ENCODE data around the gene ATP9B.

- TF ChIP-seq, protein P1, sequence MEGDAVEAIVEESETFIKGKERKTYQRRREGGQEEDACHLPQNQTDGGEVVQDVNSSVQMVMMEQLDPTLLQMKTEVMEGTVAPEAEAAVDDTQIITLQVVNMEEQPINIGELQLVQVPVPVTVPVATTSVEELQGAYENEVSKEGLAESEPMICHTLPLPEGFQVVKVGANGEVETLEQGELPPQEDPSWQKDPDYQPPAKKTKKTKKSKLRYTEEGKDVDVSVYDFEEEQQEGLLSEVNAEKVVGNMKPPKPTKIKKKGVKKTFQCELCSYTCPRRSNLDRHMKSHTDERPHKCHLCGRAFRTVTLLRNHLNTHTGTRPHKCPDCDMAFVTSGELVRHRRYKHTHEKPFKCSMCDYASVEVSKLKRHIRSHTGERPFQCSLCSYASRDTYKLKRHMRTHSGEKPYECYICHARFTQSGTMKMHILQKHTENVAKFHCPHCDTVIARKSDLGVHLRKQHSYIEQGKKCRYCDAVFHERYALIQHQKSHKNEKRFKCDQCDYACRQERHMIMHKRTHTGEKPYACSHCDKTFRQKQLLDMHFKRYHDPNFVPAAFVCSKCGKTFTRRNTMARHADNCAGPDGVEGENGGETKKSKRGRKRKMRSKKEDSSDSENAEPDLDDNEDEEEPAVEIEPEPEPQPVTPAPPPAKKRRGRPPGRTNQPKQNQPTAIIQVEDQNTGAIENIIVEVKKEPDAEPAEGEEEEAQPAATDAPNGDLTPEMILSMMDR (conservative IDR thresholded peaks at IDR 0.05 in 1 of 2, IDR thresholded peaks at IDR 0.05 in 1 of 2; ENCODE audit: extremely low read depth in 1 of 2, insufficient read depth in 1 of 2, low read depth in 1 of 2, low read length in 2 of 2) = no peak
- no peak for TF ChIP-seq EZH2 (IDR thresholded peaks at IDR 0.05; ENCODE audit: borderline replicate concordance, low read length)
Observed at GRCh38 chr18:79191956-79192355, 122.8 kb downstream of the ATP9B start.
